Iris pigment epithelial cell (primary cell): Measurements from ENCODE around the gene FUBP1.
"Not testable (repeated sequence)": the region's sequence is repeated elsewhere in the genome, so short reads cannot be mapped to it uniquely, and the experiment has no call there.

Source experiments
- DNase-seq: peaks from one replicate; pipeline ENCODE4 v3.0.0-alpha.2; 2011; ENCODE audit warnings: low read depth

FUBP1 gene

DNA sequence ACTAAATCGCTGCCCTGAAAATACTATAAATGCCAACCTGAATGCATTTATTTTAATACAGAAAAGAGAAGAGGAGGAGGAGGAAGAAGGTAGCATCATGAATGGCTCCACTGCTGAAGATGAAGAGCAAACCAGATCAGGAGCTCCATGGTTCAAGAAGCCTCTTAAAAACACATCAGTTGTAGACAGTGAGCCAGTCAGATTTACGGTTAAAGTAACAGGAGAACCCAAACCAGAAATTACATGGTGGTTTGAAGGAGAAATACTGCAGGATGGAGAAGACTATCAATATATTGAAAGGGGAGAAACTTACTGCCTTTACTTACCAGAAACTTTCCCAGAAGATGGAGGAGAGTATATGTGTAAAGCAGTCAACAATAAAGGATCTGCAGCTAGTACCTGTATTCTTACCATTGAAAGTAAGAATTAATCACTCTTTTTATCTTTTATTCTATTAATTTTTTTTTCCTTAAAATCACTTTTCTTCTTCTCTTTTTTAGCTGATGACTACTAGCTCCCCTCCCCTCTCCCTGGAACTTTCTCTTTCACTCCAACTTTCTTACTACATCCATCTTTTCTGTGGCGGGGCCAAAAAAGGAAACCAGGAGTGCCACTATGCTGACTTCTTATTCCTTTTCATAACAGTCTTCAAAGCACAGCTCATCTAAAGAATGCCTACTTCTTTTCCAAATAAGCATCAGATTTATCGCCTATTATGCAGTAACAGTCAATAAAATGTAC, 36.3 kb downstream of the FUBP1 start:
- DNase-seq = no peak

DNA sequence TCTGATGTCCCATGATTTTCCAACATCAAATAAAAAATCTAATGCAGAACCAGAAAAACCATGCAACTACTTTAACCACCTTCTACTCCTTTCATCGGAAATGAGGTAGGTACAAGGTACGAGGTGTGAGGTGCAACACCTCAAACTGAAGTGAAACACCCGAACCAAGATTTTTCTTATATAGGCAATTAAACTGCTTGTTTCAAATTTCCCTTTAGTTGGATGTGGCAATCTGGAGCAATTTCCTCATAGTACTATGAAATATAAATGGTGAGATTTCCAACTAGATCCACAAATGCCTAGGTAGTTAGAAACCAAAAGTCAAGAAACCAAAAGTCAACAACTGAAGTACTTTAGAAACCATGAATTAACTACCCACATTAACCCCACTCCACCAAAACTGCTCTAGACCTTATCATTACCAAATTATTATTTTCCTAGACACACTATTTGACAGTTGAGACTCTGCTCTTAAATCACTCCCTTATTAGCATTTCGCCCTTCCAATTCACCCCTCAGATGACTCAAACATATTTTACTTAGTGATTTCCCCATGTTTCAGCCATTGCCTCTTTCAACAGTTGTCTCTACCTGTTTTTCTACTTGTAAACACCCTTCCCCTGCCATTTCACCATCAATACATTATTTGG, 37.8 kb downstream of the FUBP1 start:
- peak; percentile 21 for DNase-seq

DNA sequence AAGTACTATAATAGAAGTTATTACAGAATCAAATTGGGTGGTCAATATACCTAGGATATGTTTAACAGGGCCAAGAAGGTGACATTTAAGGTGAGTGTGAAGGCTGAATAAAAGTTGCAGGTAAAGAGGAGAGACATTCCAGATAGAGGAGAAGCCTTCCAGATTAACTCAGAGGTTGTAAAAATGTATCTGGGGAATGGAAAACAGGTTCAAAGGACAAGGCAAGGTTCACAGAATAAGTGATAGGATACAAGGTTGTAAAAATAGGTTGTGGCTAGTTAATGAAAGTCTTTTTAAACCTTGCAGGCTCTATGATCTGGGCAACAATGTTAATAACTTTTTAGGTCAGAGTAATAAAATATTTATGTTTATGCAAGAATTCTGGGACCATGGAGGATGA, 40.2 kb downstream of the FUBP1 start:
- DNase-seq = no peak

DNA sequence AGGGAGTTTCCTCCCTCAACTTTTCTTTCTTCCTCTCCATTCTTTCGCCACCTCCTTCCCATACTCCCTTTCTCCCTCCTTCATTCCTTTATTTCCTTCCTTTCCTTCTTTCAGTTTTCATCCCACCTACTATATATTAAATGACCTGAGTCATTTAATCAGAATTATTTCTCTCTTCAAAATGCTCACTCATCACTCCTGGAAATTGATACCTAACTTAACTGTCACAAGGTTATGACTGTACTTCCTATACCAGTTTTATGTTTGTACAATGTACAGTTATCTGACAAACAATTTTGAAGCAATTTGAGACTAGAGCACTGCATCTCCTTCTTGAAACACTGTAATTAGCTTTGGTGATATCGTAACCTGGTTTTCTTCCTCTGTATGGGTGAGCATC, 49.1 kb downstream of the FUBP1 start:
- peak; percentile 26 for DNase-seq

DNA sequence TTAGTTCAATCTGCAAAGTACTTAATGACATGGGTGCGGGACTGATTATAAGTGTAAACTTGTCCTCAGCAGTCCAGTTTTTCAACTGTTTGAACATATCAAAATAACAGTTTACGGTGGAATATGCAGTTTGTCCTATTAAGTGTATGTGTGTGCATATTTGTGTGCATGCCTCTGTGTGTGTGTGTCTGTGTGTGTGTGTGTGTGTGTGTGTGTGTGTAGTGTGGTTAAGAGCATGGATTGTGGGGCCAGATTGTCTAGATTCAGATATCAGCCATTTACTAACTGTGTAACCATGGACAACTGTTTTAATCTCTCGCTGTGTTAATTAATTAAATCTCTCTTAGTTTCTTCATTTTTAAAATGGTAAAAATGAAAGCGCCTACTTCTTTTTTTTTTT, 51.5 kb downstream of the FUBP1 start:
- no peak for DNase-seq

DNA sequence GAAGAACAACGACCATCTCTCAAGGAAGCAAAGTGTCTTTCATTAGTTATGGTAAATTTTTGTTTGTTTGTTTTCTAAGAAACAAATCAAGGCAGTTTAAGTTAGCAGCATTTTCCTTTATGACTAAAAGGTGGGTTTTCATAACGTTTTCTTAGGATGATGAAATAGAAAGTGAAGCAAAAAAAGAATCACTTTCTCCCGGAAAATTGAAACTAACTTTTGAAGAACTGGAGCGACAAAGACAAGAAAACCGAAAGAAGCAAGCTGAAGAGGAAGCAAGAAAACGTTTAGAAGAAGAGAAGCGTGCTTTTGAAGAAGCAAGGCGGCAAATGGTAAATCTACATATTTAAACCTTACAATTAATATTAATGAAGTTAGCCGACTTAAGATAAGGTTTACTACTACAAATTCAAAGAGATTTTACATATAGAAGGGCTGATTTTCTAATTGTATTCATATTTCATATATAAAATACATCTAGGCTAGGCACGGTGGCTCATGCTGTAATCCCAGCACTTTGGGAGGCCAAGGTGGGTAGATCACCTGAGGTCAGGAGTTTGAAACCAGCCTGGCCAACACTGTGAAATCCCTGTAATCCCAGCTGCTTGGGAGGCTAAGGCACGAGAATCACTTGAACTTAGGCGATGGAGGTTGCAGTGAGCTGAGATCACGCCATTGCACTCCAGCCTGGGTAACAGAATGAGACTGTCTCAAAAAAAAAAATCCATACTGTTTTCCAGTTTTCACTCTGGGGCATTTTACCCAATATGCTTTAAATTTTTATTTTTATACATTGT, 52.1 kb downstream of the FUBP1 start:
- DNase-seq = no peak

DNA sequence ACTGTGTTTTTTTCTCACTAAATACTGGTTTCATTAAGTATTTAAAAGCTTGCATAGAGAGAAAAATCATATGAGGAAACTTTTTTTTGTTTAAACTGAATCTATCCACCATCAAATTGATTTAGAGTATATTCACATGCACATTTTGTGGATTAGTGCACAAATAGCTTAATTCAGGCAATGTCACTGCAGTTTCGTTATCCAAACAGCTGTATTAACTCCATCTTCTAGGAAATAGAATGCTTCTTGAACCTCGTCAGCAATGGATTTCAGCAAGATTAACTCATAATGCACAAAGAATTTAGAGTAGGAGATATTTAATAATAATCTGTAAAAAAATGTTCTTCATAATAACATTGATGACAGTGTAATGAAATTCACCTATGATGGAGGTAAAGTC, 52.9 kb downstream of the FUBP1 start:
- DNase-seq = no peak

DNA sequence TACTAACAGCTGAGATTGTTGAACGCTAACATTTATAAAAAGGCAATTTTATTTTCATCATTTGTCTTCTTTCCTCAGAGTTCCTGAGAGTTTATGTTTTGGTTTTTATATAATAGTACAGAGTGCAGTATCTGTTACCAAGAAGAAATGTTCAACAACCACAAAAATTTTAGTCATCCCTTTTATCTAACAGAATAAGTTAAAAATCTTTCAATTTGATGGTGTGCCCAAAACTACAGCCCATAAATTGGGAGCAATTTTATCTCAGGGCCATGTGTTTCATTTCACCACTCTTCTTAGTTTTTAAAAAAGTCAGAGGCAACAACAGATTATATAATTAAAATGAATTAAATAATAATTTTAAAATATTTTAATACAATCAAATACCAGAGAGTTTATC, 53.4 kb downstream of the FUBP1 start:
- DNase-seq = peak; percentile 29

DNA sequence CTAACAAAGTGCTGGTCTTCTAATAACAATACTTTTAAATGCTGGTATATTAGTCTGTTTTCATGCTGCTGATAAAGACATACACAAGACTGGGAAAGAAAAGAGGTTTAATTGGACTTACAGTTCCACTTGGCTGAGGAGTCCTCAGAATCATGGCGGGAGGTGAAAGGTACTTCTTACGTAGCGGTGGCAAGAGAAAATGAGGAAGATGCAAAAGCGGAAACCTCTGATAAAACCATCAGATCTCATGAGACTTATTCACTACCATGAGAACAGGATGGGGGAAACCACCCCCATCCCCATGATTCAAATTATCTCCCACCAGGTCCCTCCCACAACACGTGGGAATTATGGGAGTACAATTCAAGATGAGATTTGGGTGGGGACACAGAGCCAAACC, 60.0 kb downstream of the FUBP1 start:
- not testable (repeated sequence) for DNase-seq

DNA sequence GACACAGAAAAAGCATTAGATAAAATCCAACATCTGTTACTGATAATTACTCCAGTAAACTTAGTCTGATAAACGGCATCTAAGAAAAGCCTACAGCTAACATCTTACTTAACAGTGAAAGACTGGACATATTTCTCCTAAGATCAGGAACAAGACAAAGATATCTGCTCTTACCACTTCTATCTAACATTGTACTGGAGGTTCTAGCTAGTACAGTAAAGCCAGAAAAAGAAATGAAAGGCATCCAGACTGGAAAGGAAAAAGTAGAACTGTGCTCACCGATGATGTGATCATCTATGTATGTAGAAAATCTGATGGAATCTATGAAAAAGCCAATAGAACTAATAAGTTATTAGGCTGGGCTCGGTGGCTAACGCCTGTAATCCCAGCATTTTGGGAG, 68.8 kb downstream of the FUBP1 start:
- DNase-seq = no peak

DNA sequence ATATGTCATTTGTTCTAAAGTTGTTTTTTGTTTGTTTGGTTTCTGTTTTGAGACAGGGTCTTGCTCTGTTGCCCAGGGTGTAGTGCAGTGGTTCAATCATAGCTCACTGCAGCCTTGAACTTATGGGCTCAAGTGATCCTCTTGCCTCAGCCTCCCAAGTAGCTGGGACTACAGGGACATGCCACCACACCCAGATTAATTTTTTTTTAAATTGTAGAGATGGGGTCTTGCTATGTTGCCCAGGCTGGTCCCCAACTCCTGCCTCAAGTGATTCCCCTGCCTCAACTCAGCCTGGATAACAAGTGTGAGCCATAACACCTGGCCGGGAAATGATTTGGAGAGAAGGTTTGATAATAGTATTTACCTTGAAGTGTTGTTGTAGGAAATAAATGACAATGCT, 72.2 kb downstream of the FUBP1 start:
- DNase-seq = no peak

DNA sequence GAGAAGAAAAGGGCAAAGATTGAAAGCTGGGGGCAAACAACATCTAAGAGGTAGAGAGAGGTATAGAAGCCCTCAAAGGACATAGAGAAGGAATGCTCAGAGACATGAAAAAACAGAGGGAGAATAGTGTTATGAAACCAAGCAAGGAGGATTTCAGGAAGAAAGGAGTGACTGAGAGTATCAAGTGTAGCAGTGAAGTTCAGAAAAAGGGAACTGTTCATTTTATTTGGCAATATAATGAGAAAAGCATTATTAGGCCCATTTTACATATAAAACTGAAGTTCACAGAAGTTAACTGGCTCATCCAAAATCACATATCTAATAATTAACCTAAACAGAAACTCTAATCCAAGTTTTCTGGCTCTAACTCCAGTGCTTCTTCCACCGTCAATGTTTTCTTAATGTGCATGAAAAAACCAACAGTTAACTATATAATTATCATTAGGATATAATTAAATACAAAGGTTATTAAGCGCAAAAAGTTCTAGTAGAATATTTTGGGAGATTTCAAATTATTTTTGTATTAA, 72.8 kb downstream of the FUBP1 start:
- no peak for DNase-seq

DNA sequence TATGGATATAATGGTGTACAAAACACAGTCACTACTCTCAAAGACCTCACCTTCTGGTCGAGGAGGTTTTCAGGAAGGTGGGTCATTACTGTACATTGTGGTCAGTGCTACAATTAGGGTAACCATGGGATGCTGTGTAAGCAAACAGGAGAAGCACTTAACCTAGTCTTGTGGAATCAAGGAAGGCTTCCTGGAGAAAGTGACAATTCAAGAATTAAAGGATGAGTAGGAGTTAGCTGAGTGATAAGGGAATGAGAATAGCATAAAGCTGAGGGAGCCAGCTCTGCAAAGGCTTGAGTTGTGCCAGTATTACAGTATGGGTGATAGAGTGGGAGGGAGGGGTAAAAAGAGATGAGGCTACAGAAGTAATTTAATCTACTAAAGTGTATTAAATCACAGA, 73.3 kb downstream of the FUBP1 start:
- DNase-seq = no peak

DNA sequence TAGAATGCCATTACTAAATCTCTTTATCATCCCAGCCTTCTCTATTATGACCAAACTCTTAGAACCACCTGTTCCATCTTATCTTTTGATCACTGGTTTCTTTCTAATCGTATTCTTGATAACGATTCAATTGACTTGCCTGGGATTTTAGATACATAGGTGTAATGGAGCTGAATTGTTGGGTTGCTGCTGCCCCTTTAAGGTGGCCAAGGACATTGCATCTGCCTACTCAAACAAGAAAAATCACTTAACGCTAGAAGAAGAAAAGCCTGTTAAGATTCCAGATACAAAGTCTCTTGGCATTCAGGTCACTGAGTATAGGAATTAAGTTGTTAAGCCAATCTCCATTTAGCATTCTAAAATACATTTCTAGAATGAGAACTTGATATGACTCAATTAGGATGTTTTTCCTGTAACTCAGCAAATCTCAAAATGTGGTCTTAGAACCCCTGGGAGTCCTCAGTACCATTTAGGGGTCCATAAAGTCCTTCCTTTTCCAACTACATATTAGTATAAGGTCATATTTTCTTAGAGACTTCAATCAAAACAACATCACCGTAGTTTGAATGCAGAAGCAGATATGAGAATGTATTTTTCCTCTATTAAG, 78.1 kb downstream of the FUBP1 start:
- DNase-seq = peak; percentile 76

DNA sequence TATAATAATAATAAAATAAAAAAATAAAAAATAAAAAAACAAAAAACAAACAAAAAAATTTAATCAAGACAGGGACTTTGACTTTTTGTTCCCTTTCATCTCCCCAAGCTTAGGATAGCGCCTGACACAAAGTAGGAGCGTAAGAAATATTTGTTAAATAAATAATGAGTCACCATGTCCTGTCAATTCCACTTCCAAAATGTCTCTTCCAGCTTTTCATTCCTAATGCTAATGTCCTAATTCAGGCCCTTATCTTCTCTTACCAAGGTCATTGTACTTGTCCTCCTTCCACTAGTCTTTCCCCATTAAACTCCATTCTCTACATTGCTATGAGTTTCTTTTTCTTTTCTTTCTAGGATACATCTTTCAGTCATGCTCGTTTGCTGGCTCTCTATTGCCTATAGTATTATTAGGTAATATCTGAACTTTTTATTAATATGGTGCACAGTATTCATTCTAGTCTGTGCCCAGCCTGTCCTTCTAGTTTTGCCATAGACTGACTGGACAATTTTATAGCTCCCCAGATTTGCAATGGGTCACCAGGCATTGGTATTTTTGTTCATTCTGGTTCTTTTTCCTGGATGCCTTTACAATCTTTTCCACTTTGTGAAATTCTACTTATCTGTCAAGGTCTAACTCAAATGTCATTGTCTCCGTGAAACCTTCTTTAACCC, 79.1 kb downstream of the FUBP1 start:
- peak; percentile 30 for DNase-seq
